IMR-90 (cell line): ENCODE measurements around the gene SCARB1. TPM values are rescaled to one million over a fixed set of nuclear protein-coding genes. Genes with fewer than 3 reads are reported as not detected.

Source experiments
- ATAC-seq: fragments of 200-7000 bp; cut with Tn5 transposase; 2 replicates; pipeline ENCODE4 v1.9.1; 2020; ENCODE audit warnings: low read depth, mild to moderate bottlenecking, moderate library complexity
- BruUV-seq: library from RNA; stranded (reverse); fragments of 400-500 nt; replicated peaks from 2 replicates; lab custom pipeline; 2021; lab: Mats Ljungman, UMichigan
- CTCF ChIA-PET: fragments of 300-600 bp; formaldehyde crosslinking; extraction: SDS; loops from one replicate; lab custom pipeline; 2021; ENCODE audit warnings: antibody characterized with exemption; lab: Yijun Ruan, JAX
- POLR2A ChIA-PET: fragments of 300-600 bp; sonication (Branson Sonifier 250); formaldehyde crosslinking; loops from one replicate; lab custom pipeline; 2022; ENCODE audit warnings: antibody characterized with exemption; ENCODE audit not compliant: unreplicated experiment; lab: Charles Lee
- DNase-seq: peaks from one replicate; pipeline ENCODE4 v3.0.0; 2013
- H2AFZ ChIP-seq: replicated peaks from 2 replicates; pipeline ENCODE3; 2013; ENCODE audit warnings: low read length, mild to moderate bottlenecking; ENCODE audit not compliant: poor library complexity
- H2AK5ac ChIP-seq: 2 replicates; pipeline ENCODE4 v1.6.1; 2013; ENCODE audit warnings: low read depth, low read length, inconsistent platforms
- H2AK9ac ChIP-seq: replicated peaks from 2 replicates; pipeline ENCODE3; 2013; ENCODE audit warnings: mild to moderate bottlenecking, low read depth, low read length, moderate library complexity; ENCODE audit not compliant: poor library complexity
- H2BK120ac ChIP-seq: 2 replicates; pipeline ENCODE4 v1.6.1; 2013; ENCODE audit warnings: low read depth, low read length, inconsistent platforms
- H2BK15ac ChIP-seq: 3 replicates; pipeline ENCODE4 v1.6.1; 2013; ENCODE audit warnings: low read depth, low read length, inconsistent platforms
- H2BK20ac ChIP-seq: 2 replicates; pipeline ENCODE4 v1.6.1; 2013; ENCODE audit warnings: low read depth, mild to moderate bottlenecking, inconsistent platforms, low read length, moderate library complexity
- H2BK5ac ChIP-seq: 2 replicates; pipeline ENCODE4 v1.6.1; 2013; ENCODE audit warnings: mild to moderate bottlenecking, low read depth, low read length, inconsistent platforms; ENCODE audit not compliant: poor library complexity, severe bottlenecking
- H3K14ac ChIP-seq: replicated peaks from 2 replicates; pipeline ENCODE4 v1.6.1; 2013; ENCODE audit warnings: low read depth, low read length, inconsistent platforms
- H3K18ac ChIP-seq: 2 replicates; pipeline ENCODE4 v1.6.1; 2013; ENCODE audit warnings: low read depth, low read length, control low read depth
- H3K23ac ChIP-seq: 2 replicates; pipeline ENCODE4 v1.6.1; 2013; ENCODE audit warnings: low read depth, low read length, inconsistent platforms
- H3K27ac ChIP-seq: 2 replicates; pipeline ENCODE4 v1.5.1; 2013; ENCODE audit warnings: mild to moderate bottlenecking, control low read depth, low read length; ENCODE audit not compliant: insufficient read depth
- H3K27me3 ChIP-seq: 2 replicates; pipeline ENCODE4 v1.6.1; 2013; ENCODE audit warnings: low read length; ENCODE audit not compliant: control insufficient read depth, insufficient read depth
- H3K36me3 ChIP-seq: 2 replicates; pipeline ENCODE4 v1.6.1; 2013; ENCODE audit warnings: low read length, mixed read lengths; ENCODE audit not compliant: control insufficient read depth, insufficient read depth
- H3K4ac ChIP-seq: 2 replicates; pipeline ENCODE4 v1.6.1; 2013; ENCODE audit warnings: low read depth, low read length, inconsistent platforms
- H3K4me1 ChIP-seq: 2 replicates; pipeline ENCODE4 v1.6.1; 2013; ENCODE audit warnings: low read length, mixed read lengths; ENCODE audit not compliant: control insufficient read depth, insufficient read depth
- H3K4me2 ChIP-seq: 2 replicates; pipeline ENCODE4 v1.6.1; 2013; ENCODE audit warnings: low read depth, mild to moderate bottlenecking, control low read depth, low read length, moderate library complexity
- H3K4me3 ChIP-seq: 2 replicates; pipeline ENCODE4 v1.5.1; 2013; ENCODE audit warnings: low read depth, mild to moderate bottlenecking, control low read depth, low read length, moderate library complexity; ENCODE audit not compliant: insufficient read depth
- H3K56ac ChIP-seq: 2 replicates; pipeline ENCODE4 v1.6.1; 2013; ENCODE audit warnings: low read length, inconsistent platforms; ENCODE audit not compliant: insufficient read depth; ENCODE audit errors: extremely low read depth
- H3K79me1 ChIP-seq, 2 experiments: 2 replicates each; pipeline ENCODE4 v1.6.1; 2013; ENCODE audit warnings: low read length in 2 of 2, inconsistent platforms in 1 of 2, low read depth in 1 of 2
- H3K9ac ChIP-seq: 2 replicates; pipeline ENCODE4 v1.6.1; 2013; ENCODE audit warnings: low read depth, low read length, control low read depth
- H3K9me1 ChIP-seq: 2 replicates; pipeline ENCODE4 v1.6.1; 2013; ENCODE audit warnings: low read length, inconsistent platforms; ENCODE audit not compliant: insufficient read depth
- H3K9me3 ChIP-seq: 2 replicates; pipeline ENCODE4 v1.6.1; 2013; ENCODE audit warnings: low read length; ENCODE audit not compliant: control insufficient read depth, insufficient read depth
- H4K20me1 ChIP-seq: 2 replicates; pipeline ENCODE4 v1.6.1; 2013; ENCODE audit warnings: low read length, inconsistent platforms; ENCODE audit not compliant: insufficient read depth
- H4K5ac ChIP-seq: 2 replicates; pipeline ENCODE4 v1.6.1; 2013; ENCODE audit warnings: mild to moderate bottlenecking, low read depth, low read length, control low read depth
- H4K8ac ChIP-seq, 2 experiments: 2 replicates each; pipeline ENCODE4 v1.6.1; 2013; ENCODE audit warnings: low read depth in 2 of 2, low read length in 2 of 2, control low read depth in 1 of 2, inconsistent platforms in 1 of 2
- H4K91ac ChIP-seq: 2 replicates; pipeline ENCODE4 v1.6.1; 2013; ENCODE audit warnings: low read depth, low read length, inconsistent platforms; ENCODE audit not compliant: insufficient read depth
- BHLHE40 ChIP-seq: fragments of 150-350 bp; IDR thresholded peaks from 2 replicates; pipeline ENCODE4 v1.6.1; 2016; ENCODE audit warnings: mild to moderate bottlenecking, low read depth, low read length
- CEBPB ChIP-seq: IDR thresholded peaks from 2 replicates; pipeline ENCODE4 v1.6.1; 2012; ENCODE audit warnings: low read depth, low read length, improper control_type of control experiment
- CHD1 ChIP-seq: IDR thresholded peaks from 2 replicates; pipeline ENCODE4 v1.6.1; 2012; ENCODE audit warnings: low read depth, low read length, improper control_type of control experiment
- CTCF ChIP-seq: conservative IDR thresholded peaks from 2 replicates; pipeline ENCODE4 v1.5.1; 2012; ENCODE audit warnings: mild to moderate bottlenecking, low read depth, low read length, improper control_type of control experiment
- ELK1 ChIP-seq: fragments of 150-350 bp; IDR thresholded peaks from 2 replicates; pipeline ENCODE4 v1.6.1; 2016; ENCODE audit warnings: low read depth, mild to moderate bottlenecking, low read length, moderate library complexity, borderline replicate concordance
- FOS ChIP-seq: fragments of 150-350 bp; IDR thresholded peaks from 2 replicates; pipeline ENCODE4 v1.6.1; 2016; ENCODE audit warnings: low read depth, low read length
- MAFK ChIP-seq: IDR thresholded peaks from 2 replicates; pipeline ENCODE4 v1.6.1; 2012; ENCODE audit warnings: low read depth, low read length, improper control_type of control experiment
- MAZ ChIP-seq: IDR thresholded peaks from 2 replicates; pipeline ENCODE4 v1.6.1; 2012; ENCODE audit warnings: low read depth, mild to moderate bottlenecking, low read length, improper control_type of control experiment, moderate library complexity, borderline replicate concordance
- MXI1 ChIP-seq: IDR thresholded peaks from 2 replicates; pipeline ENCODE4 v1.6.1; 2012; ENCODE audit warnings: low read depth, mild to moderate bottlenecking, low read length, moderate library complexity, borderline replicate concordance
- POLR2A ChIP-seq: IDR thresholded peaks from 2 replicates; pipeline ENCODE4 v1.6.1; 2012; ENCODE audit warnings: mild to moderate bottlenecking, low read depth, low read length
- RAD21 ChIP-seq: IDR thresholded peaks from 2 replicates; pipeline ENCODE4 v1.6.1; 2012; ENCODE audit warnings: low read length, improper control_type of control experiment
- RCOR1 ChIP-seq: IDR thresholded peaks from 2 replicates; pipeline ENCODE4 v1.6.1; 2012; ENCODE audit warnings: mild to moderate bottlenecking, low read length, improper control_type of control experiment; ENCODE audit not compliant: insufficient replicate concordance
- RFX5 ChIP-seq: IDR thresholded peaks from 2 replicates; pipeline ENCODE4 v1.8.0; 2012; ENCODE audit warnings: low read depth, mild to moderate bottlenecking, low read length, moderate library complexity
- SMC3 ChIP-seq: fragments of 150-350 bp; IDR thresholded peaks from 2 replicates; pipeline ENCODE4 v1.6.1; 2016; ENCODE audit warnings: low read depth, mild to moderate bottlenecking, antibody characterized with exemption, low read length, moderate library complexity
- USF2 ChIP-seq: fragments of 150-350 bp; IDR thresholded peaks from 2 replicates; pipeline ENCODE4 v1.6.1; 2017; ENCODE audit warnings: mild to moderate bottlenecking, antibody characterized with exemption, low read length, low read depth
- WGBS, 2 experiments: methylation state at CpG; one replicate each; pipeline versions ENCODE4 v1.1.5 to v1.1.7; 2013; ENCODE audit warnings: missing lambda C conversion rate in 2 of 2; ENCODE audit not compliant: insufficient read length in 1 of 2; ENCODE audit errors: extremely low coverage in 2 of 2; 5-methylcytosine and 5-hydroxymethylcytosine counted together
- dilution Hi-C: fragments of 300-500 bp; cut with HindIII; formaldehyde crosslinking; loops from one replicate; pipeline ENCODE4 v1.14.3; 2018; ENCODE audit warnings: low sequenced_read_pairs; ENCODE audit not compliant: unreplicated experiment
- in situ Hi-C: fragments of 300-500 bp; cut with MboI; formaldehyde crosslinking; loops from 3 replicates; pipeline ENCODE4 v1.14.3; 2019; ENCODE audit warnings: low sequenced_read_pairs, inconsistent platforms, mixed read lengths
- intact Hi-C: fragments of 100-400 bp; cut with micrococcal nuclease; formaldehyde crosslinking; loops from 2 replicates; pipeline ENCODE4 v1.10.0; 2022
- polyA plus RNA-seq, 3 experiments: library from polyadenylated mRNA; depleted of rRNA; stranded (reverse); fragments of >200 nt; gene quantifications; 2 replicates each; pipeline ENCODE4 v1.2.3, GENCODE V29; 2012; ENCODE audit warnings: low replicate concordance in 1 of 3
- total RNA-seq: library from RNA; depleted of rRNA; stranded (reverse); fragments of >200 nt; gene quantifications from 2 replicates; pipeline ENCODE4 v1.2.3, GENCODE V29; 2012

The SCARB1 gene
- total and polyA plus RNA-seq, 2 of the 4 experiments (the other 2 are of a cell fraction): 3.0 to 24.8 TPM

GRCh38 chr12:124874188-124874587, 10.5 kb upstream of the SCARB1 start:
- TF ChIP-seq CTCF (no peak), RAD21 (no peak), POLR2A (no peak), ELK1 (no peak), RFX5 (no peak), MXI1 (no peak), RCOR1 (no peak), BHLHE40 (no peak), SMC3 (no peak), CEBPB (no peak), CHD1 (no peak), USF2 (no peak), MAFK (no peak), FOS (no peak), MAZ (no peak)
- Histone ChIP-seq H2AK5ac (no peak overlapping the region), H2AFZ (no peak overlapping the region), H3K4me1 (peaks cover 3% of the 10 kb centered on the region; the same call in 1 of the 2 replicates), H4K20me1 (no peaks in the 10 kb centered on the region), H2BK15ac (no peak overlapping the region), H2BK120ac (no peak overlapping the region), H3K4me3 (no peak overlapping the region), H3K27me3 (peaks cover 3% of the 10 kb centered on the region; the same call in 1 of the 2 replicates), H3K9me1 (peaks cover 3% of the 10 kb centered on the region; the same call in 1 of the 2 replicates), H4K8ac (no peak overlapping the region), H3K23ac (no peak overlapping the region), H3K56ac (no peak overlapping the region), H3K79me1 (no peaks in the 10 kb centered on the region), H3K14ac (no peak overlapping the region), H3K9me3 (no peaks in the 10 kb centered on the region), H4K91ac (no peak overlapping the region), H3K4me2 (no peak overlapping the region), H2BK20ac (no peak overlapping the region), H3K4ac (no peak overlapping the region), H4K5ac (no peak overlapping the region), H3K36me3 (no peaks in the 10 kb centered on the region), H3K18ac (no peak overlapping the region), H2BK5ac (no peak overlapping the region), H2AK9ac (no peak overlapping the region), H3K9ac (no peak overlapping the region), H3K27ac (no peak overlapping the region)
- DNase-seq (no peak), ATAC-seq (no peak)
- in situ Hi-C loops: no loop called here
- dilution Hi-C loops: no loop called here
- CTCF ChIA-PET: no interaction called here
- WGBS, 2 experiments: no CpG with 5 or more reads among the region's 4 CpGs
- POLR2A ChIA-PET: no interaction called here
- no TSS peak for BruUV-seq
- intact Hi-C loops: no loop called here
